ENCODE measurements around the gene C6orf58. TPM values are rescaled to one million over a fixed set of nuclear protein-coding genes. Genes with fewer than 3 reads are reported as not detected.

The C6orf58 gene
- total RNA-seq, 4 donors from 2014 or later, result not detected

DNA sequence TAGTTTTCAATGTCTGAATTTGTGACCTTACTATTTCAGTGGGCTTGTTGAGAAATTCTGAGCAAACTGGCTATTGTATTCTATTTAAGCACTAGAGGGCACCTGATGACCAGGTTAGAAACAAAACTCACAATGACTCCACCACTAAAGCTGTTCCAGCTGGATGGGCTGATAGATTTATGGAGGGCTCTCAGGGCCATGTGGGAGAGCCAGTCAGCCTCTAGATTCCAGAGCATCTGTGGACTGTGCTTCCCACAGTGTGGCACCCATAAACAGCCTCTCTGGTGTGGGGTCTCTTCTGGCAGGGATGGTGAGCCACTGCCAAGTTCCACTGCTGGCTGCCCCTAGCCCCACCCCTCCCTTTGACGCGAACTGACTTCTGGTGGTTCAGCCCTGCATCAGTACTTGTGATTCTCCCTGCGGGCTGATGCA, 29.2 kb downstream of the C6orf58 start:
- intact Hi-C loops (cut with DNase I), result no loop called here
- H3K27ac ChIP-seq (replicated peaks in 1 of 4), result no peak overlapping the region
- no peak for DNase-seq (ENCODE audit: extremely low spot score)
- H3K27me3 ChIP-seq, result no peaks in the 10 kb centered on the region
- H3K4me1 ChIP-seq, result no peaks in the 10 kb centered on the region
- no peak overlapping the region for H3K4me3 ChIP-seq
- H3K36me3 ChIP-seq, result no peaks in the 10 kb centered on the region
- WGBS, result 62% methylated on average over 3 of the region's 3 CpGs
- peaks cover 0 to 6% (median 1%) of the 10 kb centered on the region in 4 donors for H3K9me3 ChIP-seq
- no peak for TF ChIP-seq POLR2A (IDR thresholded peaks at IDR 0.05; ENCODE audit: low read depth)
- no peak for TF ChIP-seq EP300 (IDR thresholded peaks at IDR 0.05)
- TF ChIP-seq, protein P1, sequence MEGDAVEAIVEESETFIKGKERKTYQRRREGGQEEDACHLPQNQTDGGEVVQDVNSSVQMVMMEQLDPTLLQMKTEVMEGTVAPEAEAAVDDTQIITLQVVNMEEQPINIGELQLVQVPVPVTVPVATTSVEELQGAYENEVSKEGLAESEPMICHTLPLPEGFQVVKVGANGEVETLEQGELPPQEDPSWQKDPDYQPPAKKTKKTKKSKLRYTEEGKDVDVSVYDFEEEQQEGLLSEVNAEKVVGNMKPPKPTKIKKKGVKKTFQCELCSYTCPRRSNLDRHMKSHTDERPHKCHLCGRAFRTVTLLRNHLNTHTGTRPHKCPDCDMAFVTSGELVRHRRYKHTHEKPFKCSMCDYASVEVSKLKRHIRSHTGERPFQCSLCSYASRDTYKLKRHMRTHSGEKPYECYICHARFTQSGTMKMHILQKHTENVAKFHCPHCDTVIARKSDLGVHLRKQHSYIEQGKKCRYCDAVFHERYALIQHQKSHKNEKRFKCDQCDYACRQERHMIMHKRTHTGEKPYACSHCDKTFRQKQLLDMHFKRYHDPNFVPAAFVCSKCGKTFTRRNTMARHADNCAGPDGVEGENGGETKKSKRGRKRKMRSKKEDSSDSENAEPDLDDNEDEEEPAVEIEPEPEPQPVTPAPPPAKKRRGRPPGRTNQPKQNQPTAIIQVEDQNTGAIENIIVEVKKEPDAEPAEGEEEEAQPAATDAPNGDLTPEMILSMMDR (IDR thresholded peaks at IDR 0.05), result no peak
- no peak for TF ChIP-seq POLR2AphosphoS5 (IDR thresholded peaks at IDR 0.05)

DNA sequence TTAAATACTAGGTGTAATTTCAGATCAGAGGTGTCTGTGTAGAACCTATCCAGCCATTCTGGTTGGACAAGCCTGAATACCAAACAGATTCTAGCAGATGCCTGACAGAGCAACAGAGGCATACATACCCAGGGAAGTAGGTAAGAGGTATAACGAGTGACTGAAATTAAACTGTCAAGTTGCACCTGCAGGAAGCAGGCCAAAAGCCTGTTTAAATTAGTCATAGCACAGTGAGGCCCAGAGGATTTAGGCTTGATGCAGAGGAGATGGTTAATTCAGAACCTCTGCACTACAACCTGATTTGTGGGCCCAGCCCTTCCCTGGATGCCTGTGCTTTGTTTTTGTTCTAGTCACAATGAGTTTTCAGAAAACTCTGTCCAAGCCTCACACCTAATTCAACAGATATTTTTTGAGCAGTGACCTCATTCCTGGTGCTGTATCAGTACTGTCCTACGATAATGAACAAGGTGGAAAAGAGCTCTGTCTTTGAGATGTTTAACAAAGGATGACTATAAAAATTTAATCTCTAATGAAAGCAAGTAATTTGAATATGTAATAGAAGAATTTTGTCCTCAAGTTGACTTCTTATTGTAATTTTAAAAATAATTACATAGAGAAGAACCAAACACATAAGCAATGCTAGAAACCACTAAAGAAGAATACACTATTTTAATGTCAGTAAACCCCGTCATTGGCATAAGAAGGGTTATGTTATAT, 31.7 kb downstream of the C6orf58 start:
- Histone ChIP-seq H3K27me3 (no peaks in the 10 kb centered on the region), H3K9me3 (no peaks in the 10 kb centered on the region), H3K36me3 (no peaks in the 10 kb centered on the region), H3K4me3 (no peak overlapping the region), H3K4me1 (no peaks in the 10 kb centered on the region), H3K27ac (replicated peaks in 1 of 4) (no peak overlapping the region)
- 57% methylated on average over 3 of the region's 3 CpGs for WGBS
- no peak for DNase-seq (ENCODE audit: extremely low spot score)
- intact Hi-C loops (cut with DNase I), result no loop called here
- TF ChIP-seq POLR2A (IDR thresholded peaks at IDR 0.05; ENCODE audit: low read depth) (no peak), POLR2AphosphoS5 (IDR thresholded peaks at IDR 0.05) (no peak), EP300 (IDR thresholded peaks at IDR 0.05) (no peak)
- TF ChIP-seq, protein P1 (IDR thresholded peaks at IDR 0.05), result no peak

DNA sequence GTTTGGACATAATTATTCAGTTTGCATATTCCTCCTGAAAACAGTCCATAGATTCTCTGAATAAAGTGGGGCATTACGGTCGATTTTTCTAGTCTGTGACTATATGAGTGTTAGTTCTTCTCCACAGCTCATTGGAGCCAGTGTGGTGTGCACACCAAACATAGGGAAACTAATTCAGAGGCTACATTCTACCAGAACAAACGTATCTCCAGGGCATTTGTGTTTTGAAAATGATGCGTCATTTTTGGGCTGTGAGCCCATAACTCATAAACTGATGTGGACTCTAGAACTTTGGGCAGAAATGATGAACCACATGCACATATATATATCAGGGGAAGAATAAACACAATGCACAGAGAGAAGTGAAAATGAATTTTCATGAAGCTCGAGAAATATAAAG, 41.8 kb downstream of the C6orf58 start:
- no peaks in the 10 kb centered on the region for H3K4me1 ChIP-seq
- no peaks in the 10 kb centered on the region for H3K9me3 ChIP-seq
- no peak overlapping the region for H3K27ac ChIP-seq (replicated peaks in 1 of 4)
- no peaks in the 10 kb centered on the region for H3K36me3 ChIP-seq
- no peak overlapping the region for H3K4me3 ChIP-seq
- H3K27me3 ChIP-seq, result no peaks in the 10 kb centered on the region
- WGBS, result 74% methylated on average over 5 of the region's 5 CpGs
- DNase-seq (ENCODE audit: extremely low spot score), result no peak
- intact Hi-C loops (cut with DNase I), result no loop called here
- TF ChIP-seq POLR2A (IDR thresholded peaks at IDR 0.05; ENCODE audit: low read depth), result no peak
- no peak for TF ChIP-seq EP300 (IDR thresholded peaks at IDR 0.05)
- TF ChIP-seq, protein P1 (IDR thresholded peaks at IDR 0.05), result no peak
- TF ChIP-seq POLR2AphosphoS5 (IDR thresholded peaks at IDR 0.05), result no peak

- 75% methylated on average over 1 of the region's 1 CpG for WGBS
- H3K4me3 ChIP-seq, result no peak overlapping the region
- intact Hi-C loops (cut with DNase I), result no loop called here
Measured at GRCh38 chr6:127630800-127631199, 53.8 kb downstream of the C6orf58 start.

GRCh38 chr6:127634178-127634577, 57.2 kb downstream of the C6orf58 start:
- no peaks in the 10 kb centered on the region for H3K4me1 ChIP-seq
- no peak overlapping the region for H3K4me3 ChIP-seq
- H3K9me3 ChIP-seq, result no peaks in the 10 kb centered on the region
- no peak for TF ChIP-seq POLR2AphosphoS5 (IDR thresholded peaks at IDR 0.05)
- TF ChIP-seq, protein P1 (IDR thresholded peaks at IDR 0.05), result no peak
- TF ChIP-seq EP300 (IDR thresholded peaks at IDR 0.05), result no peak
- TF ChIP-seq POLR2A (IDR thresholded peaks at IDR 0.05; ENCODE audit: low read depth), result no peak
- H3K36me3 ChIP-seq, result no peaks in the 10 kb centered on the region
- no peak overlapping the region for H3K27ac ChIP-seq (replicated peaks in 1 of 4)
- DNase-seq (ENCODE audit: extremely low spot score), result no peak
- intact Hi-C loops (cut with DNase I), result no loop called here
- H3K27me3 ChIP-seq, result no peaks in the 10 kb centered on the region

More at GRCh38 chr6:127630800-127631199, 53.8 kb downstream of the C6orf58 start:
- H3K27ac ChIP-seq (replicated peaks in 1 of 4), result no peak overlapping the region
- H3K9me3 ChIP-seq, result no peaks in the 10 kb centered on the region
- no peak for TF ChIP-seq POLR2AphosphoS5 (IDR thresholded peaks at IDR 0.05)
- H3K36me3 ChIP-seq, result no peaks in the 10 kb centered on the region
- no peaks in the 10 kb centered on the region for H3K4me1 ChIP-seq
- H3K27me3 ChIP-seq, result no peaks in the 10 kb centered on the region
- DNase-seq (ENCODE audit: extremely low spot score), result no peak

All from esophagus muscularis mucosa (tissue), 4 donors.